GM06990 (cell line): ENCODE measurements around the gene PYROXD2.

Experiments used
- DNase-seq: peaks from one replicate; pipeline ENCODE4 v3.0.0-alpha.2; 2011; ENCODE audit not compliant: insufficient read length; ENCODE audit errors: extremely low read depth
- H3K27me3 ChIP-seq: replicated peaks from 2 replicates; pipeline ENCODE4 v1.6.0; 2011; ENCODE audit warnings: low read length; ENCODE audit not compliant: control insufficient read depth, insufficient read depth
- H3K36me3 ChIP-seq: 2 replicates; pipeline ENCODE4 v1.5.1; 2011; ENCODE audit warnings: low read length; ENCODE audit not compliant: control insufficient read depth, insufficient read depth
- H3K4me3 ChIP-seq: replicated peaks from 2 replicates; pipeline ENCODE4 v1.5.1; 2011; ENCODE audit warnings: low read depth, mild to moderate bottlenecking, control low read depth, low read length
- TF ChIP-seq, protein P1 (sequence below): IDR thresholded peaks from 2 replicates; pipeline ENCODE4 v1.5.1; 2011; ENCODE audit warnings: low read length, control low read depth, mild to moderate bottlenecking, inconsistent platforms; ENCODE audit not compliant: insufficient read depth, poor library complexity, severe bottlenecking

The PYROXD2 gene

DNA sequence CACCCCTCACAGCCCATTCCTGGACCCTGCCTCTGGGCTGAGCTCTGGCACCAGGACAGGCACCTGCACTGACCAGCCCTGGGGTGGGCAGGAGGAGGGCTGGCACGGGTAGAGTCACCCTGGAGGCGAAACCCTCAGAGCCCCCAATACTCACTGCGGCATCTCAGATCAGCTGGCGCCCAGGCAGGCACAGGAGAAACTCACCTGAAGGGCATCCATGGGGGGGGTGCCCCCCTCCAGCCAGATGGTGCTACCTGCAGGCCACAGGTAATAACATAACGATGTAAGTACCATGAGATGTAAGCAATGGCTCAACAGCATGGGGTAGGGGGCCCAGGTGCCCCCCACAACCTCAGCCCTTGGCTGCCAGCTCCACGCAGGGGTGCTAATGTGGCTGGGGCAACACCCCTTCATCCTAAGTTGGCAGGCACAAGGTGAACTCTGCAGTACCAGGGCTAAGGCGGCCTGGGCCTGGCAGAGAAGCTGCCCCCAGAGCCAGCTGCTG is 12.1 kb upstream of the PYROXD2 start:
- Histone ChIP-seq H3K4me3 (no peak overlapping the region), H3K27me3 (no peaks in the 10 kb centered on the region), H3K36me3 (peaks cover 50% of the 10 kb centered on the region)
- TF ChIP-seq, protein P1, sequence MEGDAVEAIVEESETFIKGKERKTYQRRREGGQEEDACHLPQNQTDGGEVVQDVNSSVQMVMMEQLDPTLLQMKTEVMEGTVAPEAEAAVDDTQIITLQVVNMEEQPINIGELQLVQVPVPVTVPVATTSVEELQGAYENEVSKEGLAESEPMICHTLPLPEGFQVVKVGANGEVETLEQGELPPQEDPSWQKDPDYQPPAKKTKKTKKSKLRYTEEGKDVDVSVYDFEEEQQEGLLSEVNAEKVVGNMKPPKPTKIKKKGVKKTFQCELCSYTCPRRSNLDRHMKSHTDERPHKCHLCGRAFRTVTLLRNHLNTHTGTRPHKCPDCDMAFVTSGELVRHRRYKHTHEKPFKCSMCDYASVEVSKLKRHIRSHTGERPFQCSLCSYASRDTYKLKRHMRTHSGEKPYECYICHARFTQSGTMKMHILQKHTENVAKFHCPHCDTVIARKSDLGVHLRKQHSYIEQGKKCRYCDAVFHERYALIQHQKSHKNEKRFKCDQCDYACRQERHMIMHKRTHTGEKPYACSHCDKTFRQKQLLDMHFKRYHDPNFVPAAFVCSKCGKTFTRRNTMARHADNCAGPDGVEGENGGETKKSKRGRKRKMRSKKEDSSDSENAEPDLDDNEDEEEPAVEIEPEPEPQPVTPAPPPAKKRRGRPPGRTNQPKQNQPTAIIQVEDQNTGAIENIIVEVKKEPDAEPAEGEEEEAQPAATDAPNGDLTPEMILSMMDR = no peak
- no peak for DNase-seq

DNA sequence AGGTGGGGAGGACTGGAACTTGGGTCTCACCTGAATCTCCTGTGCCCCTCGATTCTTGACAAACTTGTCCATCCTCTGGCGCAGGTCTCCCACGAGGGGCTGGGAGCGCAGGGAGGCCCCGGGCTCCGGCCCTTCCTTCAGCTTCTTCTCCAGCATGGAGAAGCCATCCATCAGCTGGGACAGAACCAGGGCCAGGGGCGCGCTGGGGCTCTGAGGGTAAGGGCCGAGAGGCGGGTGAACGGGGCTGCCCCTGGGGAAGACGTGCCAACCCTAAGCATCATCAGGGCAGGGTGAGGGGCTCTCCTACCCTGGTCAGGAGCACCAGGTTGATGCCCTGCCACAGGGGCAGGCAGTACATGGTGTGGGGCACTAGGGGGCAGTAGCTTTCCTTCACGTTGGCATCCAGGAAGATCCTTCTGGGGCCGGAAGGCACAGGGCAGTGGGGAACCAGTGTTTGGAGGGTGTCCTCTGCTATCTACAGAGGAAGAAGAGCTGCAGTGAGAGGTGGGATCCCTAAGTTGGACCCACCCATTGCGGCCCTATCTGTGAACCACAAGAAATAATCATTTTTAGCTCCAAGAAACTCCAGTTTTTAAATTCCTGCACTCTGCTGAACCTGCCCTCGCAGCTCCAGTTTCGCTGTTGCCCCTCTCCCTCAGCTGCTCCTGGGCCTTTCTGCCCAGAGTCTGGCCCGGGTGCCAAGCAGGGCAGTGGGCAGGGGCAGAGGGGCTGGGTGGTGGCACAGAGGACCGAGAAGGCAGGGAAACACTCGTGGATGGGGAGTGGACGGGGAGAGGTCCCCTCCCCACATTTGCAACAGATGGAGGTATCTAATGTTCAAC is 10.8 kb upstream of the PYROXD2 start:
- Histone ChIP-seq H3K4me3 (no peak overlapping the region), H3K36me3 (peaks cover 42% of the 10 kb centered on the region), H3K27me3 (no peaks in the 10 kb centered on the region)
- DNase-seq = no peak
- TF ChIP-seq, protein P1 = peak; percentile 90

DNA sequence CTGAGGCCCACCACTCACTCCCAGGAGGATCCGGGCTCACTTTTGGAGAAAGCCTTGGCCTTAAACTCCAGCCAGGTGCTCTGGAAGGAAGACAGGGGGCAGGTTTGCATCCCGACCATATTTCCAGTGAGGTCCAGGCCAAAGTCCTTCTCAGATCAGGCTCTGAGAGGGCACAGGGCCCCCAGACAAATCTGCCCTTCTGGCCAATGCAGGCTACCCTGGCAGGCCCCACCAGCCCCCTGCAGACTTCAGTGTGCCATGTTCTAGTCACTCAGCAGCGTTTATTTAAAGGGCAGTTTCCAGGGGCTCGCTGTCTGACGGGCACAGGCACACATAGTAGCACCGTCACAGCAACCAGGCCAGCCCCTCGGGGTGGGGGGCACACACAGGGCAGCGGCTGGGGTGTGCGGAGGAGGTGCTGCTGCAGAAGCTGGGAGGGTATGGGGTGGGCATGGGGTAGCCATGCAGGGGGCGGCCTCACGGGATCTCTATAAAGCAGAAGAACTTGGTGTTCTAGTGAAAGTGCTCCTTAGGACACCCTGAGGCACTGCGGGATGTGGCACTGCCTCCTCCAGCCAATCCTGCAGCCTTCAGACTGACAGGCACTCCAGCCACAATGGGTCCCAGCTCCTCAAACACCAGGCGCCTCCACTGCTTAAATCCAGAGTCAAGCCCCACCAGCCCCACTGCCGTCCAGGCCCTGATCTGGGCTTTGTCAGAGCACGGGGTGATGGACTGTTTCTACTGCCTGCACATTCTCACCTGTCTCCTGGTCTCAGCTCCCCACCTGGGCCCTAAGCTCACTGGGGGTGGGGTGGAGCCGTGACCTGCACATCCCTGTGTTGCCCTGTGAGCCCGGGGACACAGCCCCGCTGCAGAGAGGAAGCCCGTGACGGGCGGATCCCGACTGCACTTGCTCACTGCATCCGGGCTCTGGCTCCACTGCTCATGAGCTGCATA is 9.6 kb upstream of the PYROXD2 start:
- no peak overlapping the region for H3K4me3 ChIP-seq
- peaks cover 38% of the 10 kb centered on the region for H3K36me3 ChIP-seq
- DNase-seq = no peak
- TF ChIP-seq, protein P1 = no peak
- no peaks in the 10 kb centered on the region for H3K27me3 ChIP-seq

DNA sequence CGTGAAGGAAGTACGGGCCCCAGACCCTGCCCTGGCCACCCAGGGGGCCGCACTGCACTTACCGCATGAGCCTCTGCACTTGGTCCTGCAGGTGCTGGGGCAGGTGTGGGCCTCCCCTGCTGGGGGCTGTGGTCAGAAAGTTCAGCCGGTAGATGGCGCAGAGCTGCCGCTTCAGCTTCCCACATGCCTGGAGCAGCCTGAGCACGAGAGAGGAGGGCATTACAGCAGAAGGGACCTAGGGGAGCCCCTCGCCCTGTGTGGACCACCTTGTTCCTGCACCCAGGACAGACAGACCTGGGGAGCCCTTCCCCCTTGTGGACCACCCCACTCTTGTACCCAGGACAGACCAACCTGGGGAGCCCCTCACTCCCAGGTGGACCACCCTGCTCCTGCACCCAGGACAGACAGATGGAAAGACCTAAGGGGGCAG is 8.7 kb upstream of the PYROXD2 start:
- H3K27me3 ChIP-seq = no peaks in the 10 kb centered on the region
- DNase-seq = no peak

DNA sequence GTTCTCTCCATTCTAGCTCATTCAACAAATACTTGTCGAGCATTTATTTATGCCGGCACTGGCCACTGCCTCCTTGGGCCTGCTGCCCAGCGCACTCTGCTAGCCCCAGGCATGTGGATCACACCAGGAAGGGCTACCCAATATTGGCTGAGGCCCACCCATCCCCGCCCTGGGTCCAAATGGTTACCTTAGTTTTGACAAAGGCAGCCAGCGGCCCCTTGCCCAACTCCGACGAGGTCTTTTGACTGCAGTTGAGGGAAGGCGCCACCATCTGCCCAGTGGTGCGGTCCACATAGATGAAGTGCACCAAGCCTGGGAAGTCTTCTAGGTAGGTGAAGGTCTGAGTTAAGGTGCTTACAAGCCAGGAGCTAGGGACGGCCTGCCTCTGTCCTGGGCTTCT is 7.2 kb upstream of the PYROXD2 start:
- TF ChIP-seq, protein P1 = no peak
- Histone ChIP-seq H3K36me3 (peaks cover 44% of the 10 kb centered on the region), H3K27me3 (no peaks in the 10 kb centered on the region), H3K4me3 (no peak overlapping the region)
- no peak for DNase-seq

More for the DNA sequence above, 8.7 kb upstream of the PYROXD2 start:
- H3K36me3 ChIP-seq = peaks cover 41% of the 10 kb centered on the region
- TF ChIP-seq, protein P1 = no peak
- no peak overlapping the region for H3K4me3 ChIP-seq
